ENCODE data around the gene UQCR10.
A peak's percentile ranks its signal among the peaks of the same experiment; 100 is the strongest.

Gene UQCR10

DNA sequence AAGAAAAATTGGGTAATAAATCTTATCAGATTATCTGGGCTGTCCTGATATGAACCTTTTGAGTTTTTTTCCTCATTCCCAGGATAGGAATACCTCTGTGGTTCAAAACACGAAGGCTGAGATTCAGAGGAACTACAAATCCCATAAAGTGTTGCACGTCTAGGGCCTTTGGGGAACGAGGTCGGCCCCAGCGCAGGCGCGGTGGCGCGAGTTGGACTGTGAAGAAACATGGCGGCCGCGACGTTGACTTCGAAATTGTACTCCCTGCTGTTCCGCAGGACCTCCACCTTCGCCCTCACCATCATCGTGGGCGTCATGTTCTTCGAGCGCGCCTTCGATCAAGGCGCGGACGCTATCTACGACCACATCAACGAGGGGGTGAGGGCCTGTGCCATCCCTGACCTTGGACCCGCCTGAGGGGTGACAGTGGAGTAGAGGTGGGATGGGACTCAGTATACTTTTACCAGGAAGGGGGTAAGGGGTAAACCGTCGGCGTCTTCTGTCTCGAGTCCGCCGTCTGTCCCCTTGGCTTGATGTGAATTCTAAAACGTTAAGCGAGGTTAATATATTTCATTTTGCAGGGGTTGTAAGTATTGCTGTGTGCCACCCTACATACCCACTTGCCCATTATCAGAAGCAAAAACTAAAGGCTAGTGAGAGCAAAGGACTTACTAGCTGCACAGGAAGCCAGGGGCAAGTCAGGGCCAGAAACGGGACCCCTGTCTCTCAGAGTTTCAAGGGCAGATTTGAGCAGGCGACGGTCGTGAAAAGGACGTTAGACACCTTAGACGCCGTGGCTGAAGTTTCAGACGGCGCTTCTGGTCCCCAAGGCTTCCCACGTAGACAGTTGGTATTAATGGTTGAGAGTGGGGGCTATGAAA lies at the start of gene UQCR10:
TSS of gene UQCR10 (plus strand) at position 199 of the 881 bp plus-strand sequence. CDS start at position 229, 30 bp downstream.
- TF ChIP-seq, protein P1, sequence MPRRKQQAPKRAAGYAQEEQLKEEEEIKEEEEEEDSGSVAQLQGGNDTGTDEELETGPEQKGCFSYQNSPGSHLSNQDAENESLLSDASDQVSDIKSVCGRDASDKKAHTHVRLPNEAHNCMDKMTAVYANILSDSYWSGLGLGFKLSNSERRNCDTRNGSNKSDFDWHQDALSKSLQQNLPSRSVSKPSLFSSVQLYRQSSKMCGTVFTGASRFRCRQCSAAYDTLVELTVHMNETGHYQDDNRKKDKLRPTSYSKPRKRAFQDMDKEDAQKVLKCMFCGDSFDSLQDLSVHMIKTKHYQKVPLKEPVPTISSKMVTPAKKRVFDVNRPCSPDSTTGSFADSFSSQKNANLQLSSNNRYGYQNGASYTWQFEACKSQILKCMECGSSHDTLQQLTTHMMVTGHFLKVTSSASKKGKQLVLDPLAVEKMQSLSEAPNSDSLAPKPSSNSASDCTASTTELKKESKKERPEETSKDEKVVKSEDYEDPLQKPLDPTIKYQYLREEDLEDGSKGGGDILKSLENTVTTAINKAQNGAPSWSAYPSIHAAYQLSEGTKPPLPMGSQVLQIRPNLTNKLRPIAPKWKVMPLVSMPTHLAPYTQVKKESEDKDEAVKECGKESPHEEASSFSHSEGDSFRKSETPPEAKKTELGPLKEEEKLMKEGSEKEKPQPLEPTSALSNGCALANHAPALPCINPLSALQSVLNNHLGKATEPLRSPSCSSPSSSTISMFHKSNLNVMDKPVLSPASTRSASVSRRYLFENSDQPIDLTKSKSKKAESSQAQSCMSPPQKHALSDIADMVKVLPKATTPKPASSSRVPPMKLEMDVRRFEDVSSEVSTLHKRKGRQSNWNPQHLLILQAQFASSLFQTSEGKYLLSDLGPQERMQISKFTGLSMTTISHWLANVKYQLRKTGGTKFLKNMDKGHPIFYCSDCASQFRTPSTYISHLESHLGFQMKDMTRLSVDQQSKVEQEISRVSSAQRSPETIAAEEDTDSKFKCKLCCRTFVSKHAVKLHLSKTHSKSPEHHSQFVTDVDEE (CRISPR knock-in tag; IDR thresholded peaks at IDR 0.05), result no peak
- no peak for TF ChIP-seq BACH2 (CRISPR knock-in tag; IDR thresholded peaks at IDR 0.05; ENCODE audit: borderline replicate concordance)
- no peak for TF ChIP-seq RARB (CRISPR knock-in tag; IDR thresholded peaks at IDR 0.05)
- no peak for TF ChIP-seq ZFP3 (CRISPR knock-in tag; IDR thresholded peaks at IDR 0.05)
- ATAC-seq, result peak; percentile 86

DNA sequence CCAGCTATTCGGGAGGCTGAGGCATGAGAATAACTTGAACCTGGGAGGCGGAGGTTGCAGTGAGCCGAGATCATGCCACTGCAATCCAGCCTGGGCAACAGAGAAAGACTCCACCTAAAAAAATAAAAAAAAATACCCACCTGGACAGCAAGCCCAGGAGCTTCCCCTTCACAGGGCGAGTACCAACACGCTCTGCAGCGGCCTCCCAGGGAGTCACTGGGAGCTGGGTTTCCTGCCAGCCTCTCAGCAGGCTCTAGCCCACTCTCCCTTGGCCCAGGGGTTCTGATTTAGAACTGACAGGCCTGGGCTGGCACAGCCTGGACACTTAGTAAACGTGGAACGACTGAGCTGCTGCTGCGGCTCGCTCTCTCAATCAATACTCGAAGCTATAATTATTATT lies 49.4 kb upstream of the UQCR10 start:
- ATAC-seq, result no peak
- TF ChIP-seq ZC3H10 (CRISPR knock-in tag; IDR thresholded peaks at IDR 0.05) (no peak), TCF4 (CRISPR knock-in tag; IDR thresholded peaks at IDR 0.05; ENCODE audit: borderline replicate concordance) (no peak), ZNF70 (CRISPR knock-in tag; IDR thresholded peaks at IDR 0.05) (no peak), ESRRG (CRISPR knock-in tag; IDR thresholded peaks at IDR 0.05) (no peak), ARNTL (CRISPR knock-in tag; IDR thresholded peaks at IDR 0.05; ENCODE audit: borderline replicate concordance, low read depth) (no peak), ZNF565 (CRISPR knock-in tag; conservative IDR thresholded peaks at IDR 0.05; ENCODE audit: low read depth) (no peak), ZFP30 (CRISPR knock-in tag; IDR thresholded peaks at IDR 0.05) (no peak)
- TF ChIP-seq, protein P2, sequence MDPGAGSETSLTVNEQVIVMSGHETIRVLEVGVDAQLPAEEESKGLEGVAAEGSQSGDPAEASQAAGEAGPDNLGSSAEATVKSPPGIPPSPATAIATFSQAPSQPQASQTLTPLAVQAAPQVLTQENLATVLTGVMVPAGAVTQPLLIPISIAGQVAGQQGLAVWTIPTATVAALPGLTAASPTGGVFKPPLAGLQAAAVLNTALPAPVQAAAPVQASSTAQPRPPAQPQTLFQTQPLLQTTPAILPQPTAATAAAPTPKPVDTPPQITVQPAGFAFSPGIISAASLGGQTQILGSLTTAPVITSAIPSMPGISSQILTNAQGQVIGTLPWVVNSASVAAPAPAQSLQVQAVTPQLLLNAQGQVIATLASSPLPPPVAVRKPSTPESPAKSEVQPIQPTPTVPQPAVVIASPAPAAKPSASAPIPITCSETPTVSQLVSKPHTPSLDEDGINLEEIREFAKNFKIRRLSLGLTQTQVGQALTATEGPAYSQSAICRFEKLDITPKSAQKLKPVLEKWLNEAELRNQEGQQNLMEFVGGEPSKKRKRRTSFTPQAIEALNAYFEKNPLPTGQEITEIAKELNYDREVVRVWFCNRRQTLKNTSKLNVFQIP (CRISPR knock-in tag; IDR thresholded peaks at IDR 0.05; ENCODE audit: borderline replicate concordance, low read depth), result no peak
- TF ChIP-seq, protein P1 (CRISPR knock-in tag; IDR thresholded peaks at IDR 0.05), result no peak
- TF ChIP-seq, protein P3, sequence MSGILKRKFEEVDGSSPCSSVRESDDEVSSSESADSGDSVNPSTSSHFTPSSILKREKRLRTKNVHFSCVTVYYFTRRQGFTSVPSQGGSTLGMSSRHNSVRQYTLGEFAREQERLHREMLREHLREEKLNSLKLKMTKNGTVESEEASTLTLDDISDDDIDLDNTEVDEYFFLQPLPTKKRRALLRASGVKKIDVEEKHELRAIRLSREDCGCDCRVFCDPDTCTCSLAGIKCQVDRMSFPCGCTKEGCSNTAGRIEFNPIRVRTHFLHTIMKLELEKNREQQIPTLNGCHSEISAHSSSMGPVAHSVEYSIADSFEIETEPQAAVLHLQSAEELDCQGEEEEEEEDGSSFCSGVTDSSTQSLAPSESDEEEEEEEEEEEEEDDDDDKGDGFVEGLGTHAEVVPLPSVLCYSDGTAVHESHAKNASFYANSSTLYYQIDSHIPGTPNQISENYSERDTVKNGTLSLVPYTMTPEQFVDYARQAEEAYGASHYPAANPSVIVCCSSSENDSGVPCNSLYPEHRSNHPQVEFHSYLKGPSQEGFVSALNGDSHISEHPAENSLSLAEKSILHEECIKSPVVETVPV (CRISPR knock-in tag; IDR thresholded peaks at IDR 0.05), result no peak

DNA sequence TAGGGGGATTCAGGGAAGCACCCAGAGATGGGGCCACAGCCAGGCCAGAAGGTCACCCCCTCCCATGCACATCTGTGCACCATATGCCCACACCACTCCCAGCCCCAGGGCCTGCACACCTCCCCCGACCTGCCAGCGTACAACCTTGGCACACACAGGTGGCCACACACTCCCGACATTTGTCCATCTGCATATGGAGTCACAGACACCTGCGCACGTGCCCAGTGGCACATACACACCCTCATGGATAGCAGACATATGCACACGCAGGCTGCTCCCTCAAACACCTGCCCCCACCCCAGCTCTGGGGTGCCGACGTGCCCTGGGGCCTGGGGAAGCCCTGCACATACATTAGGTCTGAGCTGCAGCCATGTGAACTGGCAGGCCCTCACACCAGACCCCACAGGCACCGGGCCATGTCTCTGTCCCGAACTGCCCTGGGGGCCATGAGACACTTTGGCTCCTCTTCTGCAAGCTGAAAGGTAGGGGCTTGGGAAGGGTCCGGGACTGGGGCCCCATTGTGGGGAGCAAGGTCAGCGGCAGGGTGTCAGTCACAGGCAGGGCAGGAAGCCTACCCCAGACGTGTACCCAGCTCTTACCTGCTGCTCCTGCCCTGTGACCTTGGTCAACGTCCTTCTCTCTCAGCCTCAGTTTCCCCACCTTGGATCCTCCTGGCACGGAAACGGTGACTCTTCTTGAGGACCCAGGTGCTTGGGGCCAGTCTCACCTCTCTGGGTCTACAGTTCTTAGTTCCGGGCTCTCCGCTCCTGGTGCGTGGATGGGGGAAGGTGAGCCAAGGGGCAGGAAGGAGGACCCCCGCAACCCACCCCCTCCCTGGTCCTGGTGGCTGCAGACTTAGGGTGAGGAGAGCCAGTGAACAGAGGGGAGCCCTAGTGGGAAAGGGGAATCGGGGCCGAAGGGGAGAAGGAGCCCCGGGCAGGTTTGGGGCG lies 47.9 kb upstream of the UQCR10 start:
- no peak for ATAC-seq
- no peak for TF ChIP-seq TCF4 (CRISPR knock-in tag; IDR thresholded peaks at IDR 0.05; ENCODE audit: borderline replicate concordance)
- no peak for TF ChIP-seq CSDC2 (CRISPR knock-in tag; IDR thresholded peaks at IDR 0.05)
- TF ChIP-seq ZC3H10 (CRISPR knock-in tag; IDR thresholded peaks at IDR 0.05), result no peak
- TF ChIP-seq, protein P4, sequence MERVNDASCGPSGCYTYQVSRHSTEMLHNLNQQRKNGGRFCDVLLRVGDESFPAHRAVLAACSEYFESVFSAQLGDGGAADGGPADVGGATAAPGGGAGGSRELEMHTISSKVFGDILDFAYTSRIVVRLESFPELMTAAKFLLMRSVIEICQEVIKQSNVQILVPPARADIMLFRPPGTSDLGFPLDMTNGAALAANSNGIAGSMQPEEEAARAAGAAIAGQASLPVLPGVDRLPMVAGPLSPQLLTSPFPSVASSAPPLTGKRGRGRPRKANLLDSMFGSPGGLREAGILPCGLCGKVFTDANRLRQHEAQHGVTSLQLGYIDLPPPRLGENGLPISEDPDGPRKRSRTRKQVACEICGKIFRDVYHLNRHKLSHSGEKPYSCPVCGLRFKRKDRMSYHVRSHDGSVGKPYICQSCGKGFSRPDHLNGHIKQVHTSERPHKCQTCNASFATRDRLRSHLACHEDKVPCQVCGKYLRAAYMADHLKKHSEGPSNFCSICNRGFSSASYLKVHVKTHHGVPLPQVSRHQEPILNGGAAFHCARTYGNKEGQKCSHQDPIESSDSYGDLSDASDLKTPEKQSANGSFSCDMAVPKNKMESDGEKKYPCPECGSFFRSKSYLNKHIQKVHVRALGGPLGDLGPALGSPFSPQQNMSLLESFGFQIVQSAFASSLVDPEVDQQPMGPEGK (CRISPR knock-in tag; IDR thresholded peaks at IDR 0.05; ENCODE audit: borderline replicate concordance), result no peak
- TF ChIP-seq ZNF8 (CRISPR knock-in tag; IDR thresholded peaks at IDR 0.05), result no peak
- TF ChIP-seq PPARA (CRISPR knock-in tag; IDR thresholded peaks at IDR 0.05; ENCODE audit: borderline replicate concordance), result no peak
- TF ChIP-seq ZNF565 (CRISPR knock-in tag; conservative IDR thresholded peaks at IDR 0.05; ENCODE audit: low read depth), result no peak
- no peak for TF ChIP-seq ZNF70 (CRISPR knock-in tag; IDR thresholded peaks at IDR 0.05)
- TF ChIP-seq, protein P5, sequence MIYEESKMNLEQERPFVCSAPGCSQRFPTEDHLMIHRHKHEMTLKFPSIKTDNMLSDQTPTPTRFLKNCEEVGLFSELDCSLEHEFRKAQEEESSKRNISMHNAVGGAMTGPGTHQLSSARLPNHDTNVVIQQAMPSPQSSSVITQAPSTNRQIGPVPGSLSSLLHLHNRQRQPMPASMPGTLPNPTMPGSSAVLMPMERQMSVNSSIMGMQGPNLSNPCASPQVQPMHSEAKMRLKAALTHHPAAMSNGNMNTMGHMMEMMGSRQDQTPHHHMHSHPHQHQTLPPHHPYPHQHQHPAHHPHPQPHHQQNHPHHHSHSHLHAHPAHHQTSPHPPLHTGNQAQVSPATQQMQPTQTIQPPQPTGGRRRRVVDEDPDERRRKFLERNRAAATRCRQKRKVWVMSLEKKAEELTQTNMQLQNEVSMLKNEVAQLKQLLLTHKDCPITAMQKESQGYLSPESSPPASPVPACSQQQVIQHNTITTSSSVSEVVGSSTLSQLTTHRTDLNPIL (CRISPR knock-in tag; IDR thresholded peaks at IDR 0.05; ENCODE audit: low read depth), result no peak
- TF ChIP-seq, protein P1 (CRISPR knock-in tag; IDR thresholded peaks at IDR 0.05), result no peak
- TF ChIP-seq ZFP30 (CRISPR knock-in tag; IDR thresholded peaks at IDR 0.05), result no peak

Measured in SK-N-SH treated with all-trans-retinoic acid at 6 μM for 48 hours (cell line).